Liver (tissue), 9 donors: ENCODE results near the gene SLC7A14. TPM values are rescaled to one million over a fixed set of nuclear protein-coding genes. Genes with fewer than 3 reads are reported as not detected.

Experiments
- DNase-seq: peaks from one replicate; pipeline ENCODE4 v3.0.0-alpha.2; 2017; ENCODE audit warnings: low spot score
- H3K27ac ChIP-seq, 2 donors: one replicate each; pipeline ENCODE4 v1.7.0; 2013; ENCODE audit warnings: inconsistent platforms in 2 of 2, low read length in 2 of 2, control low read depth in 1 of 2, low read depth in 1 of 2, mild to moderate bottlenecking in 1 of 2
- H3K27me3 ChIP-seq, 4 donors: one replicate each; pipeline versions ENCODE4 v1.6.1 to v1.7.0; 2013; ENCODE audit warnings: low read length in 3 of 4, inconsistent platforms in 1 of 4, mild to moderate bottlenecking in 1 of 4, moderate library complexity in 1 of 4; ENCODE audit not compliant: control insufficient read depth in 4 of 4, insufficient read depth in 4 of 4
- H3K36me3 ChIP-seq, 4 donors: one replicate each; pipeline versions ENCODE4 v1.6.1 to v1.7.0; 2013; ENCODE audit warnings: low read length in 3 of 4, mild to moderate bottlenecking in 3 of 4, low read depth in 1 of 4, moderate library complexity in 1 of 4; ENCODE audit not compliant: control insufficient read depth in 4 of 4, insufficient read depth in 3 of 4
- H3K4me1 ChIP-seq, 4 donors: one replicate each; pipeline versions ENCODE4 v1.6.1 to v1.7.0; 2013; ENCODE audit warnings: low read length in 3 of 4, mild to moderate bottlenecking in 3 of 4, moderate library complexity in 1 of 4; ENCODE audit not compliant: control insufficient read depth in 4 of 4, insufficient read depth in 4 of 4
- H3K4me3 ChIP-seq, 3 donors: one replicate each; pipeline versions ENCODE4 v1.6.1 to v1.7.0; 2013; ENCODE audit warnings: low read length in 3 of 3, control low read depth in 1 of 3, low read depth in 1 of 3, mild to moderate bottlenecking in 1 of 3
- H3K9ac ChIP-seq, 2 donors: one replicate each; pipeline ENCODE4 v1.7.0; 2013; ENCODE audit warnings: low read length in 2 of 2, mild to moderate bottlenecking in 2 of 2, moderate library complexity in 2 of 2, control low read depth in 1 of 2, low read depth in 1 of 2
- H3K9me3 ChIP-seq, 4 donors: one replicate each; pipeline versions ENCODE4 v1.6.1 to v1.7.0; 2013; ENCODE audit warnings: low read length in 3 of 4; ENCODE audit not compliant: control insufficient read depth in 4 of 4
- EGR1 ChIP-seq, 2 donors: IDR thresholded peaks; 2 replicates each; pipeline ENCODE4 v1.6.1; 2016 to 2018; ENCODE audit warnings: antibody characterized with exemption in 2 of 2, low read depth in 2 of 2
- FOXA1 ChIP-seq: IDR thresholded peaks from 2 replicates; pipeline ENCODE4 v1.6.1; 2016; ENCODE audit warnings: antibody characterized with exemption
- FOXA2 ChIP-seq: IDR thresholded peaks from 2 replicates; pipeline ENCODE4 v1.6.1; 2016; ENCODE audit warnings: antibody characterized with exemption
- GABPA ChIP-seq, 2 donors: IDR thresholded peaks in 1 of 2; conservative IDR thresholded peaks in 1 of 2; 2 replicates each; pipeline ENCODE4 v1.6.1; 2016; ENCODE audit warnings: antibody characterized with exemption in 2 of 2, mild to moderate bottlenecking in 1 of 2, moderate library complexity in 1 of 2
- HNF4A ChIP-seq, 2 donors: conservative IDR thresholded peaks; 2 replicates each; pipeline ENCODE4 v1.6.1; 2016; ENCODE audit warnings: antibody characterized with exemption in 2 of 2, mild to moderate bottlenecking in 2 of 2
- HNF4G ChIP-seq: IDR thresholded peaks from 2 replicates; pipeline ENCODE4 v1.6.1; 2016; ENCODE audit warnings: antibody characterized with exemption
- JUND ChIP-seq, 2 donors: IDR thresholded peaks; 2 replicates each; pipeline ENCODE4 v1.6.1; 2016; ENCODE audit warnings: antibody characterized with exemption in 2 of 2
- NR2F2 ChIP-seq: IDR thresholded peaks from 2 replicates; pipeline ENCODE4 v1.6.1; 2016; ENCODE audit warnings: antibody characterized with exemption
- RAD21 ChIP-seq, 2 donors: IDR thresholded peaks; 2 replicates each; pipeline ENCODE4 v1.6.1; 2016; ENCODE audit warnings: antibody characterized with exemption in 2 of 2, mild to moderate bottlenecking in 2 of 2
- RXRA ChIP-seq, 2 donors: IDR thresholded peaks; 2 replicates each; pipeline ENCODE4 v1.6.1; 2017 to 2018; ENCODE audit warnings: antibody characterized with exemption in 2 of 2, mild to moderate bottlenecking in 1 of 2
- SP1 ChIP-seq: IDR thresholded peaks from 2 replicates; pipeline ENCODE4 v1.6.1; 2018; ENCODE audit warnings: antibody characterized with exemption, mild to moderate bottlenecking
- WGBS: extraction: QIAGEN DNeasy Blood & Tissue Kit; methylation state at CpG from one replicate; pipeline ENCODE4 v1.1.7; 2013; 5-methylcytosine and 5-hydroxymethylcytosine counted together
- polyA plus RNA-seq, 2 donors: library from polyadenylated mRNA; stranded (reverse) in 1 of 2; unstranded in 1 of 2; fragments of 200-250 nt in 1 of 2; fragments of >200 nt in 1 of 2; fragmentation: Nextera tagmentation in 1 of 2; extraction: Ambion mirVana in 1 of 2; gene quantifications; one replicate each; pipeline versions ENCODE4 v1.2.1 to v1.2.3, GENCODE V29; 2013 to 2015
- total RNA-seq, 2 donors: library from RNA; depleted of rRNA; stranded (reverse); fragments of >200 nt; gene quantifications; one replicate each; pipeline ENCODE4 v1.2.3, GENCODE V29; 2014
- TF ChIP-seq, protein P1 (sequence below): IDR thresholded peaks from 2 replicates; pipeline ENCODE4 v1.6.1; 2016; ENCODE audit warnings: antibody characterized with exemption
- TF ChIP-seq, protein P2 (sequence below): IDR thresholded peaks from 2 replicates; pipeline ENCODE4 v1.6.1; 2016; ENCODE audit warnings: antibody characterized with exemption
- TF ChIP-seq, protein P3 (sequence below): IDR thresholded peaks from 2 replicates; pipeline ENCODE4 v1.6.1; 2016; ENCODE audit warnings: antibody characterized with exemption, mild to moderate bottlenecking
- TF ChIP-seq, protein P4 (sequence below): IDR thresholded peaks from 2 replicates; pipeline ENCODE4 v1.6.1; 2016; ENCODE audit warnings: antibody characterized with exemption
- TF ChIP-seq, protein P5 (sequence below): fragments of 150-350 bp; IDR thresholded peaks from 2 replicates; pipeline ENCODE4 v1.5.1; 2017; ENCODE audit warnings: improper control_type of control experiment, low read depth, low read length; ENCODE audit not compliant: missing input control
- donor health status: healthy.
- donor health status: healthy.
- donor health status: healthy.
- donor health status: healthy.
- donor health status: healthy.

SLC7A14 gene
- total and polyA plus RNA-seq, 4 donors: under 0.01 to 0.01 (median under 0.01) TPM; not detected in 1

DNA sequence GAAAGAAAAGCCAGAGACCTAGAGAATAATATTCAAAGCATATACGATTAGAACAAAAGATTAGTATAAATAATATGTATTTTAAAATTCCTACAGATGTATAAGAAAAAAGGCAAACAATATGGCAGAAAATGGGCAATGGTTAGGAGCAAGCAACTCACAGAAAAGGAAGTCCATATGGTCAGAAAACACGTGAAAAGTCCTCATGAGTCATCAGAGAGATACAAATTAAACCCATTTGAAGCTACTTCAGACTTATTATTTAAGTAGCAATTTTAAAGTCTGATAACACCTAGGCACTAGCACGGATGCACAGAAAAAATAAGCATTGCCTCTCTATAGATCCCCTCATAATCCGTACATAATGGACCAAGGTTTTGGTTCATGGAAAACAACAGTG lies 25.6 kb downstream of the SLC7A14 start:
- 79% methylated on average over 4 of the region's 4 CpGs for WGBS
- no peak for DNase-seq
- Histone ChIP-seq H3K9ac (no peak overlapping the region), H3K36me3 (no peaks in the 10 kb centered on the region), H3K4me1 (no peaks in the 10 kb centered on the region), H3K27me3 (no peaks in the 10 kb centered on the region), H3K4me3 (no peak overlapping the region), H3K9me3 (no peaks in the 10 kb centered on the region), H3K27ac (no peak overlapping the region)
- TF ChIP-seq, protein P1, sequence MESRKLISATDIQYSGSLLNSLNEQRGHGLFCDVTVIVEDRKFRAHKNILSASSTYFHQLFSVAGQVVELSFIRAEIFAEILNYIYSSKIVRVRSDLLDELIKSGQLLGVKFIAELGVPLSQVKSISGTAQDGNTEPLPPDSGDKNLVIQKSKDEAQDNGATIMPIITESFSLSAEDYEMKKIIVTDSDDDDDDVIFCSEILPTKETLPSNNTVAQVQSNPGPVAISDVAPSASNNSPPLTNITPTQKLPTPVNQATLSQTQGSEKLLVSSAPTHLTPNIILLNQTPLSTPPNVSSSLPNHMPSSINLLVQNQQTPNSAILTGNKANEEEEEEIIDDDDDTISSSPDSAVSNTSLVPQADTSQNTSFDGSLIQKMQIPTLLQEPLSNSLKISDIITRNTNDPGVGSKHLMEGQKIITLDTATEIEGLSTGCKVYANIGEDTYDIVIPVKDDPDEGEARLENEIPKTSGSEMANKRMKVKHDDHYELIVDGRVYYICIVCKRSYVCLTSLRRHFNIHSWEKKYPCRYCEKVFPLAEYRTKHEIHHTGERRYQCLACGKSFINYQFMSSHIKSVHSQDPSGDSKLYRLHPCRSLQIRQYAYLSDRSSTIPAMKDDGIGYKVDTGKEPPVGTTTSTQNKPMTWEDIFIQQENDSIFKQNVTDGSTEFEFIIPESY: no peak
- TF ChIP-seq GABPA (IDR thresholded peaks at IDR 0.05 in 1 of 2, conservative IDR thresholded peaks at IDR 0.05 in 1 of 2) (no peak), HNF4G (no peak), FOXA1 (no peak), SP1 (no peak), RXRA (IDR thresholded peaks at IDR 0.05) (no peak), HNF4A (conservative IDR thresholded peaks at IDR 0.05) (no peak)
- TF ChIP-seq, protein P2, sequence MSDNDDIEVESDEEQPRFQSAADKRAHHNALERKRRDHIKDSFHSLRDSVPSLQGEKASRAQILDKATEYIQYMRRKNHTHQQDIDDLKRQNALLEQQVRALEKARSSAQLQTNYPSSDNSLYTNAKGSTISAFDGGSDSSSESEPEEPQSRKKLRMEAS: no peak
- TF ChIP-seq, protein P3, sequence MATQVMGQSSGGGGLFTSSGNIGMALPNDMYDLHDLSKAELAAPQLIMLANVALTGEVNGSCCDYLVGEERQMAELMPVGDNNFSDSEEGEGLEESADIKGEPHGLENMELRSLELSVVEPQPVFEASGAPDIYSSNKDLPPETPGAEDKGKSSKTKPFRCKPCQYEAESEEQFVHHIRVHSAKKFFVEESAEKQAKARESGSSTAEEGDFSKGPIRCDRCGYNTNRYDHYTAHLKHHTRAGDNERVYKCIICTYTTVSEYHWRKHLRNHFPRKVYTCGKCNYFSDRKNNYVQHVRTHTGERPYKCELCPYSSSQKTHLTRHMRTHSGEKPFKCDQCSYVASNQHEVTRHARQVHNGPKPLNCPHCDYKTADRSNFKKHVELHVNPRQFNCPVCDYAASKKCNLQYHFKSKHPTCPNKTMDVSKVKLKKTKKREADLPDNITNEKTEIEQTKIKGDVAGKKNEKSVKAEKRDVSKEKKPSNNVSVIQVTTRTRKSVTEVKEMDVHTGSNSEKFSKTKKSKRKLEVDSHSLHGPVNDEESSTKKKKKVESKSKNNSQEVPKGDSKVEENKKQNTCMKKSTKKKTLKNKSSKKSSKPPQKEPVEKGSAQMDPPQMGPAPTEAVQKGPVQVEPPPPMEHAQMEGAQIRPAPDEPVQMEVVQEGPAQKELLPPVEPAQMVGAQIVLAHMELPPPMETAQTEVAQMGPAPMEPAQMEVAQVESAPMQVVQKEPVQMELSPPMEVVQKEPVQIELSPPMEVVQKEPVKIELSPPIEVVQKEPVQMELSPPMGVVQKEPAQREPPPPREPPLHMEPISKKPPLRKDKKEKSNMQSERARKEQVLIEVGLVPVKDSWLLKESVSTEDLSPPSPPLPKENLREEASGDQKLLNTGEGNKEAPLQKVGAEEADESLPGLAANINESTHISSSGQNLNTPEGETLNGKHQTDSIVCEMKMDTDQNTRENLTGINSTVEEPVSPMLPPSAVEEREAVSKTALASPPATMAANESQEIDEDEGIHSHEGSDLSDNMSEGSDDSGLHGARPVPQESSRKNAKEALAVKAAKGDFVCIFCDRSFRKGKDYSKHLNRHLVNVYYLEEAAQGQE: no peak

DNA sequence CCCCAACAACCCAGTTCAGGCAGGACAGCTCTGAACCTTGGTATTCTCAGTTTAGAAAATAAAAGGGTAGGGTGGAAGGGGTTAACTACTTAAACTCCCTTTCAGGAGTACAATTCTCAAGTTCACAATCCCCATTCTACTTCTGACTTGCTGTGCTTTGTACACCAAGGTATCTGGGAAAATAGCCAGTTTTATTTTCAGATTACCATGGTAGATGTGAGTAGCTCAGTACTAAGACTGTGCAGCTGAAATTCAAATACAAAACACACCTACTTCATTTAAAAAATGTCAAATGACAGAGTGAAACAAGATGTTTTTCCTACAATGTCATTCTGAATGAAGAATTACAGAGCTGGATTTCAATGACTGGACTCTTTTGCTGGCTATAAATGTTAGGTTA lies 27.4 kb downstream of the SLC7A14 start:
- Histone ChIP-seq H3K4me1 (no peaks in the 10 kb centered on the region), H3K27ac (no peak overlapping the region), H3K4me3 (no peak overlapping the region), H3K9me3 (no peaks in the 10 kb centered on the region), H3K9ac (no peak overlapping the region), H3K36me3 (no peaks in the 10 kb centered on the region), H3K27me3 (no peaks in the 10 kb centered on the region)
- DNase-seq: no peak
- TF ChIP-seq JUND (IDR thresholded peaks at IDR 0.05) (no peak), SP1 (no peak)
- TF ChIP-seq, protein P4, sequence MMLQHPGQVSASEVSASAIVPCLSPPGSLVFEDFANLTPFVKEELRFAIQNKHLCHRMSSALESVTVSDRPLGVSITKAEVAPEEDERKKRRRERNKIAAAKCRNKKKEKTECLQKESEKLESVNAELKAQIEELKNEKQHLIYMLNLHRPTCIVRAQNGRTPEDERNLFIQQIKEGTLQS: no peak

DNA sequence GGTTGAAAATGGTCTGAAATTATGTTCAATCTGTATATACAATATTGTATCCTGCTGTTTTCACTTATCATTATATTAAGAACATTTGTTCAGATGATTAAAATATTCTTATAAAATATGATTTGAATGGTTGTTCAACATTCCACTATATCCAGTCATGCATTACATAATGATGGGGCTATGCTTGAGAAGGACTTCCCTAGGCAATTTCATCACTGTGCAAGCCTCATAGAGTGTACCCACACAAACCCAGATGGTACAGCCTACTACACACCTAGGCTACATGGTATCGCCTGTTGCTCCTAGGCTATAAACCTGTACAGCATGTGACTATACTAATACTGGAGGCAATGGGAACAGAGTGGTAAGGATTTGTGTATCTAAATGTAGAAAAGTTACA lies 30.5 kb downstream of the SLC7A14 start:
- Histone ChIP-seq H3K4me1 (no peaks in the 10 kb centered on the region), H3K9ac (no peak overlapping the region), H3K4me3 (no peak overlapping the region), H3K27ac (no peak overlapping the region), H3K27me3 (no peaks in the 10 kb centered on the region), H3K36me3 (no peaks in the 10 kb centered on the region), H3K9me3 (no peaks in the 10 kb centered on the region)
- TF ChIP-seq HNF4G (no peak), JUND (IDR thresholded peaks at IDR 0.05) (no peak), HNF4A (conservative IDR thresholded peaks at IDR 0.05) (no peak), SP1 (no peak), EGR1 (IDR thresholded peaks at IDR 0.05; ENCODE audit: low read depth in 2 of 2) (no peak), RAD21 (IDR thresholded peaks at IDR 0.05) (no peak), NR2F2 (no peak), RXRA (IDR thresholded peaks at IDR 0.05) (no peak), FOXA2 (no peak)
- TF ChIP-seq, protein P5, sequence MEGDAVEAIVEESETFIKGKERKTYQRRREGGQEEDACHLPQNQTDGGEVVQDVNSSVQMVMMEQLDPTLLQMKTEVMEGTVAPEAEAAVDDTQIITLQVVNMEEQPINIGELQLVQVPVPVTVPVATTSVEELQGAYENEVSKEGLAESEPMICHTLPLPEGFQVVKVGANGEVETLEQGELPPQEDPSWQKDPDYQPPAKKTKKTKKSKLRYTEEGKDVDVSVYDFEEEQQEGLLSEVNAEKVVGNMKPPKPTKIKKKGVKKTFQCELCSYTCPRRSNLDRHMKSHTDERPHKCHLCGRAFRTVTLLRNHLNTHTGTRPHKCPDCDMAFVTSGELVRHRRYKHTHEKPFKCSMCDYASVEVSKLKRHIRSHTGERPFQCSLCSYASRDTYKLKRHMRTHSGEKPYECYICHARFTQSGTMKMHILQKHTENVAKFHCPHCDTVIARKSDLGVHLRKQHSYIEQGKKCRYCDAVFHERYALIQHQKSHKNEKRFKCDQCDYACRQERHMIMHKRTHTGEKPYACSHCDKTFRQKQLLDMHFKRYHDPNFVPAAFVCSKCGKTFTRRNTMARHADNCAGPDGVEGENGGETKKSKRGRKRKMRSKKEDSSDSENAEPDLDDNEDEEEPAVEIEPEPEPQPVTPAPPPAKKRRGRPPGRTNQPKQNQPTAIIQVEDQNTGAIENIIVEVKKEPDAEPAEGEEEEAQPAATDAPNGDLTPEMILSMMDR: no peak
- TF ChIP-seq, protein P4: no peak
- no peak for DNase-seq
- 100% methylated on average over 1 of the region's 1 CpG for WGBS
